Neural cell (in vitro differentiated cells): ENCODE data around the gene ADAMTS17.

Experiments used
- EZH2 ChIP-seq: fragments of 200-600, 300-800 bp; shearing (Covaris generic), sonication (generic); IDR thresholded peaks from 2 replicates; pipeline ENCODE4 v1.6.1; 2014; ENCODE audit warnings: antibody characterized with exemption, low read length, borderline replicate concordance, mild to moderate bottlenecking; ENCODE audit not compliant: insufficient read depth, poor library complexity, severe bottlenecking
- TF ChIP-seq, protein P1 (sequence below): fragments of 450-650 bp; IDR thresholded peaks from 2 replicates; pipeline ENCODE4 v1.5.1; 2014; ENCODE audit warnings: antibody characterized with exemption, mild to moderate bottlenecking, moderate library complexity; ENCODE audit not compliant: poor library complexity, severe bottlenecking

DNA sequence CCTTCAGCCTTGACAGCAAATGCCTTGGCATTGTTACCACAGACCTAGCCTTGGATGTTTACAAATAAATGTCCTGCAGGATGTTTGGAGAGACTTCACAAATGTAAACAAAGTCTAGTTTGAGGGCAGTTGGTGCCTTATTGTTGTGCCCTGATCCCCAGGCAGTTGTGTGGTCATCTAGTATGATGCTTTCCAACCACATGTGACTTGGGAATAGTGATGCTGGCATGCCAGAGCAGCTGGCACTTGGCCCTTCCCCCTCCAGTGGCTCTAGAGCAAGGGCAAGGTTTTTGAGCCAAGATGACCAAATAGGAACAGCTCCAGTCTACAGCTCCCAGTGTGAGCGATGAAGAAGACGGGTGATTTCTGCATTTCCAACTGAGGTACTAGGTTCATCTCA, 258.2 kb downstream of the ADAMTS17 start:
- TF ChIP-seq, protein P1, sequence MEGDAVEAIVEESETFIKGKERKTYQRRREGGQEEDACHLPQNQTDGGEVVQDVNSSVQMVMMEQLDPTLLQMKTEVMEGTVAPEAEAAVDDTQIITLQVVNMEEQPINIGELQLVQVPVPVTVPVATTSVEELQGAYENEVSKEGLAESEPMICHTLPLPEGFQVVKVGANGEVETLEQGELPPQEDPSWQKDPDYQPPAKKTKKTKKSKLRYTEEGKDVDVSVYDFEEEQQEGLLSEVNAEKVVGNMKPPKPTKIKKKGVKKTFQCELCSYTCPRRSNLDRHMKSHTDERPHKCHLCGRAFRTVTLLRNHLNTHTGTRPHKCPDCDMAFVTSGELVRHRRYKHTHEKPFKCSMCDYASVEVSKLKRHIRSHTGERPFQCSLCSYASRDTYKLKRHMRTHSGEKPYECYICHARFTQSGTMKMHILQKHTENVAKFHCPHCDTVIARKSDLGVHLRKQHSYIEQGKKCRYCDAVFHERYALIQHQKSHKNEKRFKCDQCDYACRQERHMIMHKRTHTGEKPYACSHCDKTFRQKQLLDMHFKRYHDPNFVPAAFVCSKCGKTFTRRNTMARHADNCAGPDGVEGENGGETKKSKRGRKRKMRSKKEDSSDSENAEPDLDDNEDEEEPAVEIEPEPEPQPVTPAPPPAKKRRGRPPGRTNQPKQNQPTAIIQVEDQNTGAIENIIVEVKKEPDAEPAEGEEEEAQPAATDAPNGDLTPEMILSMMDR, result no peak
- no peak for TF ChIP-seq EZH2
